H1 (cell line): ENCODE results near the gene MTFR1L. TPM values are rescaled to one million over a fixed set of nuclear protein-coding genes. Genes with fewer than 3 reads are reported as not detected.

Experiments
- polyA plus RNA-seq, 7 experiments: library from polyadenylated mRNA; depleted of rRNA in 3 of 7; stranded (reverse) in 5 of 7; unstranded in 2 of 7; fragments of >200 nt in 5 of 7; fragments of 200-250 nt in 2 of 7; gene quantifications; 1 replicate in 5 of 7; 2 replicates in 1 of 7; 4 replicates in 1 of 7; pipeline versions ENCODE4 v1.2.1 to v1.2.3, GENCODE V29; 2011 to 2013; ENCODE audit warnings: missing spikeins in 2 of 7, mixed read lengths in 2 of 7
- small RNA-seq: library from polyadenylated mRNA; stranded (forward); fragments of <200 nt; extraction: miRNeasy Mini kit (QIAGEN cat#:217004); gene quantifications from one replicate; pipeline ENCODE3, GENCODE V24; 2013; ENCODE audit not compliant: insufficient read depth
- total RNA-seq: library from RNA; stranded (reverse); fragmentation: NEBNext Ultra II Directional; extraction: Animal tissue kit (Norgen Biotek cat#: 25700); gene quantifications from 2 replicates; pipeline ENCODE4 v1.2.1, GENCODE V29; 2021

MTFR1L gene
- total and polyA plus RNA-seq, 2 of the 8 experiments (the other 6 are each of a cell fraction or from before 2014, with no cell fraction given) = 20.8 to 23.1 TPM

Small RNA genes within 50 kb of the gene (small RNA-seq; reads per million reads assigned to genes)
- gene RF00019 = not detected

Other genes with a start within 250 kb of the MTFR1L start
- 7.7 and 7.8 TPM in 2 replicates for gene MAN1C1, start 203.2 kb upstream of the MTFR1L start, total RNA-seq
- gene MAN1C1, start 203.2 kb upstream of the MTFR1L start, polyA plus RNA-seq (2011; rRNA removed) = 14.4 and 15.2 TPM in 2 replicates
- 77.4 and 77.6 TPM in 2 replicates for gene SELENON, start 19.8 kb upstream of the MTFR1L start, total RNA-seq
- 43.0 and 67.3 TPM in 2 replicates for gene SELENON, start 19.8 kb upstream of the MTFR1L start, polyA plus RNA-seq (2011; rRNA removed)
- gene AUNIP, start 39.5 kb downstream of the MTFR1L start, total RNA-seq = 22.9 and 23.2 TPM in 2 replicates
- gene AUNIP, start 39.5 kb downstream of the MTFR1L start, polyA plus RNA-seq (2011; rRNA removed) = 15.4 and 18.6 TPM in 2 replicates
- 7.3 and 7.7 TPM in 2 replicates for gene PAQR7, start 55.8 kb downstream of the MTFR1L start, total RNA-seq
- 7.4 and 9.0 TPM in 2 replicates for gene PAQR7, start 55.8 kb downstream of the MTFR1L start, polyA plus RNA-seq (2011; rRNA removed)
- gene STMN1, start 86.5 kb downstream of the MTFR1L start, total RNA-seq = 561 and 564 TPM in 2 replicates
- gene STMN1, start 86.5 kb downstream of the MTFR1L start, polyA plus RNA-seq (2011; rRNA removed) = 78.4 and 116 TPM in 2 replicates
- gene PAFAH2, start 178.1 kb downstream of the MTFR1L start, total RNA-seq = 7.6 and 9.3 TPM in 2 replicates
- 7.7 and 15.6 TPM in 2 replicates for gene PAFAH2, start 178.1 kb downstream of the MTFR1L start, polyA plus RNA-seq (2011; rRNA removed)
- 1.2 and 1.3 TPM in 2 replicates for gene EXTL1, start 201.8 kb downstream of the MTFR1L start, total RNA-seq
- gene EXTL1, start 201.8 kb downstream of the MTFR1L start, polyA plus RNA-seq (2011; rRNA removed) = 0.89 and 2.0 TPM in 2 replicates
- gene SLC30A2, start 226.2 kb downstream of the MTFR1L start, total RNA-seq = 0.19 TPM in 1 of 2 replicates, not detected in the other
- gene SLC30A2, start 226.2 kb downstream of the MTFR1L start, polyA plus RNA-seq (2011; rRNA removed) = 0.76 and 0.78 TPM in 2 replicates
- not detected in 2 replicates for gene TRIM63, start 247.7 kb downstream of the MTFR1L start, total RNA-seq
- not detected in 2 replicates for gene TRIM63, start 247.7 kb downstream of the MTFR1L start, polyA plus RNA-seq (2011; rRNA removed)